Fibroblast of skin of back (primary cell): ENCODE measurements around the gene CEMP1.
"Not testable (repeated sequence)": the region's sequence is repeated elsewhere in the genome, so short reads cannot be mapped to it uniquely, and the experiment has no call there.

Experiments used
- DNase-seq: peaks from one replicate; pipeline ENCODE4 v3.0.0-alpha.2; 2013

Gene CEMP1

GRCh38 chr16:2535625-2536013 is 4.4 kb upstream of the CEMP1 start:
- DNase-seq: peak; percentile 70

GRCh38 chr16:2534335-2534734 is 3.1 kb upstream of the CEMP1 start:
- not testable (repeated sequence) for DNase-seq

- no peak for DNase-seq
These were observed 2.7 kb upstream of the CEMP1 start for GRCh38 chr16:2533912-2534311.

- not testable (repeated sequence) for DNase-seq
These were observed 2.0 kb upstream of the CEMP1 start for GRCh38 chr16:2533142-2533755.

GRCh38 chr16:2532494-2533141 is 1.4 kb upstream of the CEMP1 start:
- peak; percentile 20 for DNase-seq

- peak; percentile 97 for DNase-seq
These were observed 687 bp upstream of the CEMP1 start for GRCh38 chr16:2531696-2532493.

GRCh38 chr16:2530629-2531318 is 434 bp downstream of the CEMP1 start:
- no peak for DNase-seq

- DNase-seq: no peak
These were observed 1.1 kb downstream of the CEMP1 start for GRCh38 chr16:2529961-2530628.

GRCh38 chr16:2529061-2529931 is 1.9 kb downstream of the CEMP1 start:
- no peak for DNase-seq

- DNase-seq: no peak
These were observed 2.8 kb downstream of the CEMP1 start for GRCh38 chr16:2528161-2529060.

- no peak for DNase-seq
These were observed 3.5 kb downstream of the CEMP1 start for GRCh38 chr16:2527784-2528100.

- no peak for DNase-seq
These were observed 4.0 kb downstream of the CEMP1 start for GRCh38 chr16:2527071-2527783.

- DNase-seq: no peak
These were observed 5.1 kb downstream of the CEMP1 start for GRCh38 chr16:2526135-2526534.

GRCh38 chr16:2524339-2524938 is 6.8 kb downstream of the CEMP1 start:
- DNase-seq: no peak

- DNase-seq: no peak
These were observed 7.4 kb downstream of the CEMP1 start for GRCh38 chr16:2523801-2524231.

- peak; percentile 21 for DNase-seq
These were observed 10.2 kb downstream of the CEMP1 start for GRCh38 chr16:2520784-2521531.

- peak; percentile 89 for DNase-seq
These were observed 11.0 kb downstream of the CEMP1 start, which contains the start of gene AMDHD2 for GRCh38 chr16:2520097-2520783. Gene AMDHD2 (plus strand): TSS chr16:2520371. CDS start chr16:2520459, 88 bp downstream.

- no peak for DNase-seq
These were observed 11.5 kb downstream of the CEMP1 start for GRCh38 chr16:2519711-2520080.
